Calu3 (cell line): ENCODE measurements around the gene COL4A6. TPM values are rescaled to one million over a fixed set of nuclear protein-coding genes. Genes with fewer than 3 reads are reported as not detected.

Source experiments
- BruUV-seq: library from RNA; stranded (reverse); fragments of 400-500 nt; replicated peaks from 2 replicates; lab custom pipeline; 2021; lab: Mats Ljungman, UMichigan
- CTCF ChIA-PET: fragments of 300-600 bp; sonication (Branson Sonifier 250); formaldehyde crosslinking; loops from one replicate; lab custom pipeline; 2022; ENCODE audit warnings: antibody characterized with exemption; lab: Charles Lee
- DNase-seq: peaks from one replicate; pipeline ENCODE4 v3.0.0; 2022
- H3K27ac Mint-ChIP-seq: one replicate; pipeline ENCODE4 v1.8.0; 2022; ENCODE audit warnings: mixed read lengths; ENCODE audit not compliant: unreplicated experiment
- H3K27me3 Mint-ChIP-seq: one replicate; pipeline ENCODE4 v1.8.0; 2022; ENCODE audit warnings: mixed read lengths; ENCODE audit not compliant: unreplicated experiment
- H3K36me3 Mint-ChIP-seq: one replicate; pipeline ENCODE4 v1.8.0; 2022; ENCODE audit warnings: mild to moderate bottlenecking, moderate library complexity, mixed read lengths; ENCODE audit not compliant: insufficient read depth, unreplicated experiment
- H3K4me1 Mint-ChIP-seq: one replicate; pipeline ENCODE4 v1.8.0; 2022; ENCODE audit warnings: mild to moderate bottlenecking, low read depth, mixed read lengths; ENCODE audit not compliant: unreplicated experiment
- H3K4me3 Mint-ChIP-seq: one replicate; pipeline ENCODE4 v1.8.0; 2022; ENCODE audit warnings: mild to moderate bottlenecking, low read depth, moderate library complexity, mixed read lengths; ENCODE audit not compliant: unreplicated experiment
- H3K9me3 Mint-ChIP-seq: one replicate; pipeline ENCODE4 v1.8.0; 2022; ENCODE audit warnings: low read depth, mixed read lengths; ENCODE audit not compliant: unreplicated experiment
- intact Hi-C: fragments of 100-400 bp; cut with micrococcal nuclease; formaldehyde crosslinking; loops from one replicate; pipeline ENCODE4 v1.10.0; 2022; ENCODE audit not compliant: unreplicated experiment
- total RNA-seq: library from RNA; stranded (reverse); gene quantifications from 2 replicates; pipeline ENCODE4 v1.2.3, GENCODE V29; 2022
- TF ChIP-seq, protein P1 (sequence below): fragments of 200-600 bp; IDR thresholded peaks from one replicate; pipeline ENCODE4 v1.8.0; 2022; ENCODE audit warnings: antibody characterized with exemption; ENCODE audit not compliant: unreplicated experiment

Gene COL4A6
- total RNA-seq, 1 experiment from 2014 or later, result 0.31 TPM

- Mint-ChIP-seq H3K27me3 (no peaks in the 10 kb centered on the region), H3K4me1 (peaks cover 28% of the 10 kb centered on the region), H3K9me3 (no peaks in the 10 kb centered on the region), H3K36me3 (no peaks in the 10 kb centered on the region), H3K4me3 (no peak overlapping the region), H3K27ac (no peak overlapping the region)
- CTCF ChIA-PET, result no interaction called here
- BruUV-seq, result no TSS peak
- TF ChIP-seq, protein P1, sequence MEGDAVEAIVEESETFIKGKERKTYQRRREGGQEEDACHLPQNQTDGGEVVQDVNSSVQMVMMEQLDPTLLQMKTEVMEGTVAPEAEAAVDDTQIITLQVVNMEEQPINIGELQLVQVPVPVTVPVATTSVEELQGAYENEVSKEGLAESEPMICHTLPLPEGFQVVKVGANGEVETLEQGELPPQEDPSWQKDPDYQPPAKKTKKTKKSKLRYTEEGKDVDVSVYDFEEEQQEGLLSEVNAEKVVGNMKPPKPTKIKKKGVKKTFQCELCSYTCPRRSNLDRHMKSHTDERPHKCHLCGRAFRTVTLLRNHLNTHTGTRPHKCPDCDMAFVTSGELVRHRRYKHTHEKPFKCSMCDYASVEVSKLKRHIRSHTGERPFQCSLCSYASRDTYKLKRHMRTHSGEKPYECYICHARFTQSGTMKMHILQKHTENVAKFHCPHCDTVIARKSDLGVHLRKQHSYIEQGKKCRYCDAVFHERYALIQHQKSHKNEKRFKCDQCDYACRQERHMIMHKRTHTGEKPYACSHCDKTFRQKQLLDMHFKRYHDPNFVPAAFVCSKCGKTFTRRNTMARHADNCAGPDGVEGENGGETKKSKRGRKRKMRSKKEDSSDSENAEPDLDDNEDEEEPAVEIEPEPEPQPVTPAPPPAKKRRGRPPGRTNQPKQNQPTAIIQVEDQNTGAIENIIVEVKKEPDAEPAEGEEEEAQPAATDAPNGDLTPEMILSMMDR, result no peak
- intact Hi-C loops, result no loop called here
- peak; percentile 28 for DNase-seq
These were observed 169.7 kb downstream of the COL4A6 start for GRCh38 chrX:108268434-108269080.

DNA sequence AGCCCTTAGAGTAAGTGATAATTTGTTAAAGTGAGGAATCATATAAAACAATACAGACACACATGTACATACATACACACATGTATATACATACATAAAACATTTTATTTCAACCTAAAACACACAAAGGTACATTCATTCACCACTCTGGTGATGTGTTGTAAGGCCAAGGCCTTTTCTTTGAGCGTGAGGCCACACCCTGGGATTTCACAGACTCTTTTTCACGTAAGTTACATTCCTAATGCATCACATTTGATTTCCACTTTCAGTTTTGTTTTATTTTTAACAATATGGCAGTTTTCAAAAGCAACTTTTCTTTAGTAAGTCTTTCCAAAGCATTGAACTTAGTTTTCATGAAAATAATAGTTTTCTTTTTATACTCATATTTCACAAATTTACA, 170.7 kb downstream of the COL4A6 start:
- BruUV-seq, result no TSS peak
- CTCF ChIA-PET, result no interaction called here
- Mint-ChIP-seq H3K4me1 (peaks cover 28% of the 10 kb centered on the region), H3K4me3 (no peak overlapping the region), H3K27me3 (no peaks in the 10 kb centered on the region), H3K9me3 (no peaks in the 10 kb centered on the region), H3K36me3 (no peaks in the 10 kb centered on the region), H3K27ac (no peak overlapping the region)
- TF ChIP-seq, protein P1, result no peak
- no peak for DNase-seq
- intact Hi-C loops, result no loop called here

- no peak overlapping the region for H3K27ac Mint-ChIP-seq
- TF ChIP-seq, protein P1, result no peak
- H3K4me3 Mint-ChIP-seq, result no peak overlapping the region
- H3K9me3 Mint-ChIP-seq, result no peaks in the 10 kb centered on the region
- no peak for DNase-seq
- peaks cover 7% of the 10 kb centered on the region for H3K36me3 Mint-ChIP-seq
- peaks cover 29% of the 10 kb centered on the region for H3K4me1 Mint-ChIP-seq
- CTCF ChIA-PET, result no interaction called here
- no peaks in the 10 kb centered on the region for H3K27me3 Mint-ChIP-seq
- intact Hi-C loops, result no loop called here
- BruUV-seq, result no TSS peak
These were observed 173.8 kb downstream of the COL4A6 start for GRCh38 chrX:108264376-108264775.

GRCh38 chrX:108261549-108262203, 176.5 kb downstream of the COL4A6 start:
- no TSS peak for BruUV-seq
- DNase-seq, result no peak
- H3K4me3 Mint-ChIP-seq, result no peak overlapping the region
- TF ChIP-seq, protein P1, result no peak
- CTCF ChIA-PET, result interaction anchor here (1.2 kb wide), 1 partner anchor 37 kb away, joined by 5 read pairs; no protein-coding TSS in a partner anchor
- no peaks in the 10 kb centered on the region for H3K9me3 Mint-ChIP-seq
- no peaks in the 10 kb centered on the region for H3K27me3 Mint-ChIP-seq
- H3K4me1 Mint-ChIP-seq, result peaks cover 23% of the 10 kb centered on the region
- H3K36me3 Mint-ChIP-seq, result peaks cover 7% of the 10 kb centered on the region
- peak overlapping the region; percentile 82 for H3K27ac Mint-ChIP-seq
- intact Hi-C loops, result no loop called here
